ENCODE results near the gene AMH.
A peak's percentile ranks its signal among the peaks of the same experiment; 100 is the strongest.

The AMH gene

DNA sequence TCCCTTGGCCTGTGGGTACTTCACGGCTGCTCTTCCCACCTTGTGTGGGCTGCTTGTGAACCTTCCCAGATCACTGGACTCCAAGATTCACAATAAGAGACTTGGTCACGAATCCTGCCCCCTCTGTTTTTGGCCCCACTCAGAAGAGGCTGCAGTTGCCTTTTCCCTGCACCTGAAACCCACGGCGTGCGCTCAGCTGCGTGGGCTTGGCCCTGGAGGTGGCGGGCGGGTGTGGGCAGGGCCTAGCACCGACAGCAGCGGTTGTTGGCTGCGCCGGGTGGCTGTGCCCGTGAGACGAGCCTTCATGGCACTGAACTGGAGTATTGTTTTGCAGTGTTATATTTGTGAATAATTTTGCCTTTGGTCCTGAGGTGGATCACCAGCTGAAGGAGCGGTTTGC is 46.8 kb upstream of the AMH start:
- Histone ChIP-seq H3K23ac (ENCODE audit: low read length) (no peak overlapping the region), H2AK5ac (ENCODE audit: low read length) (no peak overlapping the region), H3K4me2 (ENCODE audit: low read length) (no peak overlapping the region), H3K9me3 (ENCODE audit: insufficient read depth, low read depth, low read length) (peaks cover 14% of the 10 kb centered on the region), H3K27me3 (ENCODE audit: insufficient read depth, low read length) (no peaks in the 10 kb centered on the region), H3K4me3 (ENCODE audit: low read depth, low read length) (no peak overlapping the region), H4K8ac (ENCODE audit: low read depth, low read length) (no peak overlapping the region), H2BK120ac (ENCODE audit: insufficient read depth, low read length, poor library complexity) (no peak overlapping the region), H2BK12ac (ENCODE audit: low read length) (no peak overlapping the region), H2AFZ (ENCODE audit: insufficient read depth, low read length, poor library complexity) (no peak overlapping the region), H2BK5ac (ENCODE audit: low read depth, low read length, poor library complexity) (no peak overlapping the region), H3K4ac (ENCODE audit: low read depth, low read length) (no peak overlapping the region), H3K9ac (ENCODE audit: low read length) (no peak overlapping the region), H3K14ac (ENCODE audit: low read length) (no peak overlapping the region), H3K4me1 (ENCODE audit: control insufficient read depth in 1 of 2, insufficient read depth in 2 of 2, low read length in 2 of 2) (no peaks in the 10 kb centered on the region), H3K27ac (ENCODE audit: low read depth, low read length) (no peak overlapping the region), H4K91ac (ENCODE audit: low read depth, low read length) (no peak overlapping the region), H3K79me1 (ENCODE audit: low read length) (no peaks in the 10 kb centered on the region), H3K36me3 (ENCODE audit: control insufficient read depth in 1 of 2, insufficient read depth in 2 of 2, low read length in 2 of 2) (peaks cover 37 to 43% of the 10 kb centered on the region in 2 experiments), H3K18ac (ENCODE audit: low read length) (no peak overlapping the region), H3K79me2 (ENCODE audit: control insufficient read depth, insufficient read depth, low read length, poor library complexity) (no peaks in the 10 kb centered on the region), H4K12ac (ENCODE audit: low read depth, low read length) (no peak overlapping the region)
- DNase-seq: no peak
- no CpG with 5 or more reads among the region's 15 CpGs for WGBS (ENCODE audit: extremely low coverage, insufficient coverage, insufficient read length)

DNA sequence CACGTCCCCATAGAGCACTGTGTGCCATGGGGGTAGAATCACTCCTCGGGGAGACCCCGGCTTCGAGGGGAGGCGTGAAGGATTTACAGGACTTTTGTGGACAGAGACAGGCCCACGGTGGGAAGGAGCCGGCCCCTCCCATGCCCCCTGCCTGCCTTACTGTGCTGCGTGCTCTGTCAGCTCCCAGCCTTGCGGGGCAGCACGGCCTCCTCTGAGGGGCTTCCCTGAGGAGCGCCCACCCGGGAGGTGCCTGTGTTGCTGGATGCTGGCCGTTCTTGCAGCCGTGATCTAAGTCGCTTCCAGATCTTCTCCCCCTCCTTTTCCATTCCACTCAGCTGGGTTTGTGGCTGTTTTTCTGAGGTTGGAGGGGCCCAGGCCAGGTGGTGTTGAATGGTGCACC is 42.1 kb upstream of the AMH start:
- DNase-seq: no peak
- no peak overlapping the region for H3K9ac ChIP-seq (ENCODE audit: low read length)
- no peak overlapping the region for H3K4me3 ChIP-seq (ENCODE audit: low read depth, low read length)
- peaks cover 5% of the 10 kb centered on the region for H3K9me3 ChIP-seq (ENCODE audit: insufficient read depth, low read depth, low read length)
- no peak overlapping the region for H3K18ac ChIP-seq (ENCODE audit: low read length)
- H3K36me3 ChIP-seq (ENCODE audit: control insufficient read depth in 1 of 2, insufficient read depth in 2 of 2, low read length in 2 of 2): peaks cover 47 to 58% of the 10 kb centered on the region in 2 experiments
- no peak overlapping the region for H2BK120ac ChIP-seq (ENCODE audit: insufficient read depth, low read length, poor library complexity)
- H3K27me3 ChIP-seq (ENCODE audit: insufficient read depth, low read length): no peaks in the 10 kb centered on the region
- H3K79me1 ChIP-seq (ENCODE audit: low read length): no peaks in the 10 kb centered on the region
- H4K12ac ChIP-seq (ENCODE audit: low read depth, low read length): no peak overlapping the region
- WGBS (ENCODE audit: extremely low coverage, insufficient coverage, insufficient read length): no CpG with 5 or more reads among the region's 15 CpGs
- no peak overlapping the region for H3K4me2 ChIP-seq (ENCODE audit: low read length)
- H3K27ac ChIP-seq (ENCODE audit: low read depth, low read length): no peak overlapping the region
- H3K4me1 ChIP-seq (ENCODE audit: control insufficient read depth in 1 of 2, insufficient read depth in 2 of 2, low read length in 2 of 2): no peaks in the 10 kb centered on the region
- H2AK5ac ChIP-seq (ENCODE audit: low read length): no peak overlapping the region
- H4K91ac ChIP-seq (ENCODE audit: low read depth, low read length): no peak overlapping the region
- H3K79me2 ChIP-seq (ENCODE audit: control insufficient read depth, insufficient read depth, low read length, poor library complexity): no peaks in the 10 kb centered on the region
- no peak overlapping the region for H3K4ac ChIP-seq (ENCODE audit: low read depth, low read length)
- H2BK5ac ChIP-seq (ENCODE audit: low read depth, low read length, poor library complexity): no peak overlapping the region
- no peak overlapping the region for H3K23ac ChIP-seq (ENCODE audit: low read length)
- H4K8ac ChIP-seq (ENCODE audit: low read depth, low read length): no peak overlapping the region
- no peak overlapping the region for H2BK12ac ChIP-seq (ENCODE audit: low read length)
- no peak overlapping the region for H3K14ac ChIP-seq (ENCODE audit: low read length)
- H2AFZ ChIP-seq (ENCODE audit: insufficient read depth, low read length, poor library complexity): no peak overlapping the region

DNA sequence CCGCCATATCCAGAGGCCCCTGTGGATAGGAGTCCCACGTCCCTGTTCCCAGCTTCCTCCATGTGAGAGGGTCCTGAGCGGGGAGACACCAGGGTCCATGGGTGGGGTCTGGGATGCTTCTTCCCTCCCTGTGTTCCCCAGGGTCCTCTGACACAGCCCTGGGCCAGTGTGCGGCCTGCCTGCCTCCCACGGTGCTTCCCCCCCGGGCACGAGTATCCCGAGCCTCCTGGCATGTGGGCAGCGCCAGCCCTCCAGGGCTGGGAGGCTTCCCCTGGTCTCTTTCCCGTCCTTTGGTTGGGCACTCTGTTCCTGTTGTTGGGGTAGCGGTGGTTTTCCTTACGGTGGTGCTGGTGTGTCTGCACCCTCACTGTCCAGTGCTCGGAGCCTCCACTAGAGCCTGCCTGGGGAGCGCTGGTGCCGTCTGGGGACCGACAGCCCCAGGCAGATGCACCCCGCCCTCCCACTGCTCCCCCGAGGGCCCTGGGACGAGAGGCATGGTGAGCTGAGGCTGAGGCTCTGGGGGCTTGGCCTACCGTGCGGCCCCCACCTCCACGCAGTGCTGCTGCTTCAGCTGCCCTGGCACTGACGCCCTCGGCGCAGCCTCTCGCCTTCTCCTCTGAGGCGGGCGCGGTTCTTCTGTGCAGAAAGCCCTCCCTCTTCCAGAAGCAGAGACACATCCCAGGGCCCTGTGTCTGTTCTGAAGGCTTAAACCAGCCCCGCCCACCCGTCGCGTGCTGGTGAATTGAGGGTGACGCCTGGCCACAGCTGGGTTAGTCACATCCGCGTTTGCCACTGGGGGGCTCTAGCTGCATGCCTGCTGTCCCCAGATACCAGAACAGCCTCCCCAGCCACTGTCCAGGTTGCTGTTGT is 40.9 kb upstream of the AMH start:
- peak in 1 of 2 donors; percentile 3 for DNase-seq
- Histone ChIP-seq H3K79me1 (ENCODE audit: low read length) (no peaks in the 10 kb centered on the region), H3K4ac (ENCODE audit: low read depth, low read length) (no peak overlapping the region), H3K23ac (ENCODE audit: low read length) (no peak overlapping the region), H3K27me3 (ENCODE audit: insufficient read depth, low read length) (no peaks in the 10 kb centered on the region), H3K4me2 (ENCODE audit: low read length) (no peak overlapping the region), H4K12ac (ENCODE audit: low read depth, low read length) (no peak overlapping the region), H2BK120ac (ENCODE audit: insufficient read depth, low read length, poor library complexity) (no peak overlapping the region), H3K9me3 (ENCODE audit: insufficient read depth, low read depth, low read length) (peaks cover 5% of the 10 kb centered on the region), H3K79me2 (ENCODE audit: control insufficient read depth, insufficient read depth, low read length, poor library complexity) (no peaks in the 10 kb centered on the region), H2AK5ac (ENCODE audit: low read length) (no peak overlapping the region), H3K4me1 (ENCODE audit: control insufficient read depth in 1 of 2, insufficient read depth in 2 of 2, low read length in 2 of 2) (no peaks in the 10 kb centered on the region), H2AFZ (ENCODE audit: insufficient read depth, low read length, poor library complexity) (no peak overlapping the region), H3K9ac (ENCODE audit: low read length) (no peak overlapping the region), H3K4me3 (ENCODE audit: low read depth, low read length) (no peak overlapping the region), H3K18ac (ENCODE audit: low read length) (no peak overlapping the region), H3K27ac (ENCODE audit: low read depth, low read length) (no peak overlapping the region), H2BK5ac (ENCODE audit: low read depth, low read length, poor library complexity) (no peak overlapping the region), H2BK12ac (ENCODE audit: low read length) (no peak overlapping the region), H3K14ac (ENCODE audit: low read length) (no peak overlapping the region), H3K36me3 (ENCODE audit: control insufficient read depth in 1 of 2, insufficient read depth in 2 of 2, low read length in 2 of 2) (peaks cover 53 to 61% of the 10 kb centered on the region in 2 experiments), H4K8ac (ENCODE audit: low read depth, low read length) (no peak overlapping the region), H4K91ac (ENCODE audit: low read depth, low read length) (no peak overlapping the region)
- no CpG with 5 or more reads among the region's 36 CpGs for WGBS (ENCODE audit: extremely low coverage, insufficient coverage, insufficient read length)

DNA sequence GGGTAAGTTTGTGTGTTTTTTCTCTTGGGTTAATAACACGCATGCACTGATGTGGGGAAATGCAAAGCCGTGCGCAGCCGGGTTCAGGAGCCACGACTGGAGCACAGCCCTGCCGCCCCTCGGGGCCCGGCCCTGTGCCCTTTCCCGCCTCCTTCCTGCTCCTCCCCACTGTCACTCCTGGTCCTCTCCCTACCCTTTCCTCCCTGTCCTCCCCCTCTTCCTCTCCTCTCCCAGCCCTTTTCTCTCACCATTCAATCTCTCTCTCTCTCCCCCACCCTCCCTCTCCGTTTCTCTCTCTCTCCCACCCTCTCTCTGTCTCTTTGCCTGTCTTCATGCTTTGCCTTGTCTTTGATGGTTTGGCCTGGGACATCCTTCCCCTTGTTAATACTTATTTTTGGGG is 40.1 kb upstream of the AMH start:
- Histone ChIP-seq H3K4ac (ENCODE audit: low read depth, low read length) (no peak overlapping the region), H3K14ac (ENCODE audit: low read length) (no peak overlapping the region), H3K23ac (ENCODE audit: low read length) (no peak overlapping the region), H3K18ac (ENCODE audit: low read length) (no peak overlapping the region), H3K9me3 (ENCODE audit: insufficient read depth, low read depth, low read length) (peaks cover 5% of the 10 kb centered on the region), H3K9ac (ENCODE audit: low read length) (no peak overlapping the region), H3K27me3 (ENCODE audit: insufficient read depth, low read length) (no peaks in the 10 kb centered on the region), H3K79me2 (ENCODE audit: control insufficient read depth, insufficient read depth, low read length, poor library complexity) (no peaks in the 10 kb centered on the region), H3K4me2 (ENCODE audit: low read length) (no peak overlapping the region), H3K4me3 (ENCODE audit: low read depth, low read length) (no peak overlapping the region), H4K12ac (ENCODE audit: low read depth, low read length) (no peak overlapping the region), H2AFZ (ENCODE audit: insufficient read depth, low read length, poor library complexity) (no peak overlapping the region), H2BK5ac (ENCODE audit: low read depth, low read length, poor library complexity) (no peak overlapping the region), H4K91ac (ENCODE audit: low read depth, low read length) (no peak overlapping the region), H3K4me1 (ENCODE audit: control insufficient read depth in 1 of 2, insufficient read depth in 2 of 2, low read length in 2 of 2) (no peaks in the 10 kb centered on the region), H3K36me3 (ENCODE audit: control insufficient read depth in 1 of 2, insufficient read depth in 2 of 2, low read length in 2 of 2) (peaks cover 54 to 63% of the 10 kb centered on the region in 2 experiments), H3K27ac (ENCODE audit: low read depth, low read length) (no peak overlapping the region), H3K79me1 (ENCODE audit: low read length) (no peaks in the 10 kb centered on the region), H4K8ac (ENCODE audit: low read depth, low read length) (no peak overlapping the region), H2BK12ac (ENCODE audit: low read length) (no peak overlapping the region), H2BK120ac (ENCODE audit: insufficient read depth, low read length, poor library complexity) (no peak overlapping the region), H2AK5ac (ENCODE audit: low read length) (no peak overlapping the region)
- DNase-seq: no peak
- WGBS (ENCODE audit: extremely low coverage, insufficient coverage, insufficient read length): 100% methylated on average over 1 of the region's 10 CpGs
